Immature natural killer cell (primary cell): Measurements from ENCODE around the gene SEMA3G. TPM values are rescaled to one million over a fixed set of nuclear protein-coding genes. Genes with fewer than 3 reads are reported as not detected.

Experiments
- DNase-seq, 3 donors: peaks; one replicate each; pipeline ENCODE4 v3.0.0; 2022; ENCODE audit warnings: mixed read lengths in 1 of 3
- H3K27ac Mint-ChIP-seq, 6 donors: one replicate each; pipeline ENCODE4 v1.8.0; 2020; ENCODE audit warnings: mixed read lengths in 6 of 6, mild to moderate bottlenecking in 5 of 6, inconsistent platforms in 4 of 6, moderate library complexity in 3 of 6
- H3K27me3 Mint-ChIP-seq, 3 donors: one replicate each; pipeline ENCODE4 v1.8.0; 2020 to 2021; ENCODE audit warnings: low read depth in 3 of 3, mild to moderate bottlenecking in 3 of 3, mixed read lengths in 3 of 3, moderate library complexity in 3 of 3, inconsistent platforms in 1 of 3
- H3K36me3 Mint-ChIP-seq, 3 donors: one replicate each; pipeline ENCODE4 v1.8.0; 2020; ENCODE audit warnings: mixed read lengths in 3 of 3, inconsistent platforms in 2 of 3, mild to moderate bottlenecking in 2 of 3
- H3K4me1 Mint-ChIP-seq, 2 donors: one replicate each; pipeline ENCODE4 v1.8.0; 2020; ENCODE audit warnings: inconsistent platforms in 2 of 2, mild to moderate bottlenecking in 2 of 2, mixed read lengths in 2 of 2, moderate library complexity in 1 of 2
- H3K4me3 Mint-ChIP-seq, 5 donors: one replicate each; pipeline ENCODE4 v1.8.0; 2020; ENCODE audit warnings: mild to moderate bottlenecking in 5 of 5, mixed read lengths in 5 of 5, inconsistent platforms in 3 of 5, moderate library complexity in 3 of 5
- H3K9me3 Mint-ChIP-seq, 6 donors: one replicate each; pipeline ENCODE4 v1.8.0; 2020; ENCODE audit warnings: mild to moderate bottlenecking in 6 of 6, mixed read lengths in 6 of 6, inconsistent platforms in 4 of 6, moderate library complexity in 3 of 6
- polyA plus RNA-seq, 3 donors: library from polyadenylated mRNA; unstranded; fragments of 300-500 nt; fragmentation: Illumina TruSeq; gene quantifications; one replicate each; pipeline ENCODE4 v1.2.3, GENCODE V29; 2021

SEMA3G gene
- polyA plus RNA-seq, 3 donors from 2014 or later: not detected

GRCh38 chr3:52483577-52484381, 38.9 kb upstream of the SEMA3G start:
- DNase-seq: no peak
- H3K9me3 Mint-ChIP-seq: no peaks in the 10 kb centered on the region
- H3K27ac Mint-ChIP-seq: no peak overlapping the region
- peaks cover 0 to 7% (median 4%) of the 10 kb centered on the region in 3 donors for H3K27me3 Mint-ChIP-seq
- peaks cover 3 to 19% (median 11%) of the 10 kb centered on the region in 3 donors for H3K36me3 Mint-ChIP-seq
- peaks cover 0 to 2% of the 10 kb centered on the region in 2 donors for H3K4me1 Mint-ChIP-seq
- no peak overlapping the region for H3K4me3 Mint-ChIP-seq

GRCh38 chr3:52483081-52483480, 38.2 kb upstream of the SEMA3G start:
- H3K9me3 Mint-ChIP-seq: no peaks in the 10 kb centered on the region
- peaks cover 0 to 2% of the 10 kb centered on the region in 2 donors for H3K4me1 Mint-ChIP-seq
- H3K27me3 Mint-ChIP-seq: peaks cover 0 to 5% (median 4%) of the 10 kb centered on the region in 3 donors
- no peak overlapping the region for H3K27ac Mint-ChIP-seq
- H3K4me3 Mint-ChIP-seq: no peak overlapping the region
- peaks cover 6 to 22% (median 14%) of the 10 kb centered on the region in 3 donors for H3K36me3 Mint-ChIP-seq
- DNase-seq: no peak

GRCh38 chr3:52481819-52482521, 37.1 kb upstream of the SEMA3G start:
- DNase-seq: no peak
- Mint-ChIP-seq H3K4me1 (peaks cover 0 to 2% of the 10 kb centered on the region in 2 donors), H3K27ac (no peak overlapping the region), H3K4me3 (no peak overlapping the region), H3K36me3 (peaks cover 6 to 21% (median 15%) of the 10 kb centered on the region in 3 donors), H3K27me3 (peaks cover 0 to 4% (median 2%) of the 10 kb centered on the region in 3 donors), H3K9me3 (no peaks in the 10 kb centered on the region)

GRCh38 chr3:52480768-52481715, 36.1 kb upstream of the SEMA3G start:
- no peak for DNase-seq
- Mint-ChIP-seq H3K4me3 (no peak overlapping the region), H3K27me3 (peaks cover 0 to 4% (median 2%) of the 10 kb centered on the region in 3 donors), H3K27ac (no peak overlapping the region), H3K9me3 (no peaks in the 10 kb centered on the region), H3K36me3 (peaks cover 6 to 21% (median 15%) of the 10 kb centered on the region in 3 donors), H3K4me1 (peaks cover 0 to 2% of the 10 kb centered on the region in 2 donors)

- Mint-ChIP-seq H3K9me3 (no peaks in the 10 kb centered on the region), H3K36me3 (peaks cover 6 to 21% (median 15%) of the 10 kb centered on the region in 3 donors), H3K27ac (no peak overlapping the region), H3K27me3 (peaks cover 0 to 4% (median 2%) of the 10 kb centered on the region in 3 donors), H3K4me3 (no peak overlapping the region), H3K4me1 (peaks cover 0 to 2% of the 10 kb centered on the region in 2 donors)
- DNase-seq: no peak
Measured at GRCh38 chr3:52479877-52480575, 35.1 kb upstream of the SEMA3G start.

- no peaks in the 10 kb centered on the region for H3K9me3 Mint-ChIP-seq
- no peak overlapping the region for H3K27ac Mint-ChIP-seq
- H3K4me1 Mint-ChIP-seq: peaks cover 0 to 2% of the 10 kb centered on the region in 2 donors
- DNase-seq: no peak
- H3K4me3 Mint-ChIP-seq: no peak overlapping the region
- H3K27me3 Mint-ChIP-seq: peaks cover 0 to 4% (median 2%) of the 10 kb centered on the region in 3 donors
- H3K36me3 Mint-ChIP-seq: peaks cover 9 to 24% (median 15%) of the 10 kb centered on the region in 3 donors
Measured at GRCh38 chr3:52479037-52479876, 34.4 kb upstream of the SEMA3G start.

GRCh38 chr3:52477796-52478095, 32.8 kb upstream of the SEMA3G start:
- H3K4me1 Mint-ChIP-seq: peaks cover 0 to 2% of the 10 kb centered on the region in 2 donors
- peaks cover 0 to 2% (median under 1%) of the 10 kb centered on the region in 3 donors for H3K27me3 Mint-ChIP-seq
- peak overlapping the region in 1 of 6 donors; percentile 34 for H3K27ac Mint-ChIP-seq
- H3K36me3 Mint-ChIP-seq: peaks cover 9 to 27% (median 15%) of the 10 kb centered on the region in 3 donors
- H3K9me3 Mint-ChIP-seq: no peaks in the 10 kb centered on the region
- DNase-seq: no peak
- H3K4me3 Mint-ChIP-seq: no peak overlapping the region

GRCh38 chr3:52477076-52477795, 32.3 kb upstream of the SEMA3G start:
- H3K27ac Mint-ChIP-seq: no peak overlapping the region
- H3K36me3 Mint-ChIP-seq: peaks cover 9 to 24% (median 15%) of the 10 kb centered on the region in 3 donors
- H3K27me3 Mint-ChIP-seq: peaks cover 0 to 2% (median 0%) of the 10 kb centered on the region in 3 donors
- H3K4me1 Mint-ChIP-seq: no peaks in the 10 kb centered on the region
- DNase-seq: no peak
- no peak overlapping the region for H3K4me3 Mint-ChIP-seq
- H3K9me3 Mint-ChIP-seq: no peaks in the 10 kb centered on the region

GRCh38 chr3:52473026-52473425, 28.1 kb upstream of the SEMA3G start:
- Mint-ChIP-seq H3K4me3 (no peak overlapping the region), H3K9me3 (no peaks in the 10 kb centered on the region), H3K36me3 (peaks cover under 1 to 10% (median 6%) of the 10 kb centered on the region in 3 donors), H3K4me1 (peaks cover 3 to 10% of the 10 kb centered on the region in 2 donors), H3K27me3 (peaks cover 0 to 3% (median 0%) of the 10 kb centered on the region in 3 donors), H3K27ac (no peak overlapping the region)
- no peak for DNase-seq

- H3K27ac Mint-ChIP-seq: no peak overlapping the region
- H3K36me3 Mint-ChIP-seq: peaks cover 0 to 8% (median 4%) of the 10 kb centered on the region in 3 donors
Measured at GRCh38 chr3:52472239-52473000, 27.5 kb upstream of the SEMA3G start.

More at GRCh38 chr3:52472239-52473000, 27.5 kb upstream of the SEMA3G start:
- Mint-ChIP-seq H3K9me3 (no peaks in the 10 kb centered on the region), H3K4me3 (no peak overlapping the region), H3K27me3 (peaks cover 0 to 3% (median 0%) of the 10 kb centered on the region in 3 donors), H3K4me1 (peaks cover 3 to 10% of the 10 kb centered on the region in 2 donors)
- DNase-seq: no peak
